ENCODE data around the gene PDGFB. TPM values are rescaled to one million over a fixed set of nuclear protein-coding genes. Genes with fewer than 3 reads are reported as not detected.

The PDGFB gene
- total RNA-seq, 4 donors from 2014 or later, result 2.7 to 7.5 (median 4.0) TPM

GRCh38 chr22:39237318-39238100, 7.3 kb downstream of the PDGFB start:
- in situ Hi-C loops (cut with MboI; ENCODE audit: low pct_ligation_motif_present in 1 of 4, low pct_unique_long_range_greater_than_20kb in 1 of 4, low sequenced_read_pairs in 3 of 4), result no loop called here
- Histone ChIP-seq H3K4me3 (no peak overlapping the region), H3K36me3 (no peaks in the 10 kb centered on the region), H3K9me3 (no peaks in the 10 kb centered on the region), H3K4me1 (peaks cover 11 to 79% (median 59%) of the 10 kb centered on the region in 4 donors), H3K27ac (peak overlapping the region; percentile 14 to 77 (median 57)), H3K27me3 (peaks cover 79% of the 10 kb centered on the region)
- TF ChIP-seq CTCF (IDR thresholded peaks at IDR 0.05) (no peak), POLR2AphosphoS5 (IDR thresholded peaks at IDR 0.05) (no peak), POLR2A (IDR thresholded peaks at IDR 0.05) (no peak), EP300 (IDR thresholded peaks at IDR 0.05; ENCODE audit: low read depth) (no peak)
- no peak for DNase-seq
- intact Hi-C loops (cut with DNase I; ENCODE audit: low total_unique reads), result no loop called here
- 45 to 50% methylated on average over 1 to 22 of the region's 22 CpGs for WGBS, 2 donors (ENCODE audit: low coverage in 1 of 2)

GRCh38 chr22:39236321-39237317, 8.2 kb downstream of the PDGFB start:
- 0 to 42% methylated on average over 1 to 37 of the region's 37 CpGs for WGBS, 2 donors (ENCODE audit: low coverage in 1 of 2)
- in situ Hi-C loops (cut with MboI; ENCODE audit: low pct_ligation_motif_present in 1 of 4, low pct_unique_long_range_greater_than_20kb in 1 of 4, low sequenced_read_pairs in 3 of 4), result no loop called here
- Histone ChIP-seq H3K9me3 (no peaks in the 10 kb centered on the region), H3K4me3 (no peak overlapping the region), H3K36me3 (no peaks in the 10 kb centered on the region), H3K27me3 (peaks cover 76% of the 10 kb centered on the region), H3K27ac (peak overlapping the region; percentile 14 to 77 (median 57)), H3K4me1 (peaks cover 11 to 72% (median 55%) of the 10 kb centered on the region in 4 donors)
- TF ChIP-seq EP300 (IDR thresholded peaks at IDR 0.05; ENCODE audit: low read depth) (no peak), POLR2A (IDR thresholded peaks at IDR 0.05) (no peak), CTCF (IDR thresholded peaks at IDR 0.05) (no peak), POLR2AphosphoS5 (IDR thresholded peaks at IDR 0.05) (no peak)
- peak; percentile 45 for DNase-seq
- intact Hi-C loops (cut with DNase I; ENCODE audit: low total_unique reads), result no loop called here

GRCh38 chr22:39234867-39235687, 9.7 kb downstream of the PDGFB start:
- peak; percentile 63 for DNase-seq

GRCh38 chr22:39234472-39234787, 10.4 kb downstream of the PDGFB start:
- Histone ChIP-seq H3K4me1 (peaks cover 0 to 50% (median 35%) of the 10 kb centered on the region in 4 donors), H3K9me3 (no peaks in the 10 kb centered on the region), H3K36me3 (no peaks in the 10 kb centered on the region), H3K4me3 (no peak overlapping the region), H3K27me3 (peaks cover 72% of the 10 kb centered on the region), H3K27ac (peak overlapping the region; percentile 32 to 77 (median 64))
- intact Hi-C loops (cut with DNase I; ENCODE audit: low total_unique reads) (no loop called here), in situ Hi-C loops (cut with MboI; ENCODE audit: low pct_ligation_motif_present in 1 of 4, low pct_unique_long_range_greater_than_20kb in 1 of 4, low sequenced_read_pairs in 3 of 4) (no loop called here)
- 46 to 59% methylated on average over 8 to 10 of the region's 10 CpGs for WGBS, 2 donors (ENCODE audit: low coverage in 1 of 2)
- TF ChIP-seq POLR2A (IDR thresholded peaks at IDR 0.05) (no peak), CTCF (IDR thresholded peaks at IDR 0.05) (no peak), POLR2AphosphoS5 (IDR thresholded peaks at IDR 0.05) (no peak), EP300 (IDR thresholded peaks at IDR 0.05; ENCODE audit: low read depth) (no peak)
- DNase-seq, result no peak

More at GRCh38 chr22:39234867-39235687, 9.7 kb downstream of the PDGFB start:
- H3K36me3 ChIP-seq, result no peaks in the 10 kb centered on the region
- H3K9me3 ChIP-seq, result no peaks in the 10 kb centered on the region
- in situ Hi-C loops (cut with MboI; ENCODE audit: low pct_ligation_motif_present in 1 of 4, low pct_unique_long_range_greater_than_20kb in 1 of 4, low sequenced_read_pairs in 3 of 4) (no loop called here), intact Hi-C loops (cut with DNase I; ENCODE audit: low total_unique reads) (no loop called here)
- TF ChIP-seq POLR2AphosphoS5 (IDR thresholded peaks at IDR 0.05) (peak in 1 of 3 donors; percentile 39), EP300 (IDR thresholded peaks at IDR 0.05; ENCODE audit: low read depth) (no peak)
- H3K27ac ChIP-seq, result peak overlapping the region; percentile 14 to 77 (median 57)
- H3K27me3 ChIP-seq, result peaks cover 72% of the 10 kb centered on the region
- peaks cover 5 to 57% (median 41%) of the 10 kb centered on the region in 4 donors for H3K4me1 ChIP-seq
- no peak overlapping the region for H3K4me3 ChIP-seq
- WGBS, 2 donors (ENCODE audit: low coverage in 1 of 2), result 35 to 45% methylated on average over 4 to 24 of the region's 29 CpGs

Measured in transverse colon (tissue), 4 donors.